AG09309 (cell line): ENCODE results near the gene CALML3.
"Not testable (repeated sequence)": the region's sequence is repeated elsewhere in the genome, so short reads cannot be mapped to it uniquely, and the experiment has no call there.

Experiments
- DNase-seq: peaks from one replicate; pipeline ENCODE4 v3.0.0-alpha.2; 2010; ENCODE audit warnings: low read depth
- H3K4me3 ChIP-seq: 2 replicates; pipeline ENCODE4 v1.5.1; 2011; ENCODE audit warnings: mild to moderate bottlenecking, low read depth, low read length, moderate library complexity; ENCODE audit not compliant: control insufficient read depth
- CTCF ChIP-seq: IDR thresholded peaks from 2 replicates; pipeline ENCODE4 v1.5.1; 2011; ENCODE audit warnings: mild to moderate bottlenecking, low read depth, low read length, inconsistent platforms; ENCODE audit not compliant: insufficient read depth, control insufficient read depth; ENCODE audit errors: missing control alignments

CALML3 gene

GRCh38 chr10:5524641-5525560 lies at the start of gene CALML3:
CALML3 (plus strand) TSS chr10:5524961; CDS start chr10:5525086, 125 bp downstream.
- H3K4me3 ChIP-seq = no peak within 1 kb of the TSS
- no peak for DNase-seq
- no peak for TF ChIP-seq CTCF

- not testable (repeated sequence) for DNase-seq, H3K4me3 ChIP-seq
Measured at GRCh38 chr10:5475088-5475487, 49.7 kb upstream of the CALML3 start.

GRCh38 chr10:5475974-5476807 lies 48.6 kb upstream of the CALML3 start:
- not testable (repeated sequence) for H3K4me3 ChIP-seq, DNase-seq

- DNase-seq = no peak
- TF ChIP-seq CTCF = no peak
- H3K4me3 ChIP-seq = no peak overlapping the region
Measured at GRCh38 chr10:5476918-5477525, 47.7 kb upstream of the CALML3 start.

- no peak overlapping the region for H3K4me3 ChIP-seq
- no peak for TF ChIP-seq CTCF
- DNase-seq = no peak
Measured at GRCh38 chr10:5477948-5478693, 46.6 kb upstream of the CALML3 start.

GRCh38 chr10:5478694-5479305 lies 46.0 kb upstream of the CALML3 start:
- TF ChIP-seq CTCF = no peak

More at GRCh38 chr10:5478694-5479305, 46.0 kb upstream of the CALML3 start:
- DNase-seq = no peak
- H3K4me3 ChIP-seq = no peak overlapping the region
